WTC11 (cell line): Measurements from ENCODE around the gene INAFM2. TPM values are rescaled to one million over a fixed set of nuclear protein-coding genes. Genes with fewer than 3 reads are reported as not detected.
A peak's percentile ranks its signal among the peaks of the same experiment; 100 is the strongest.

ENCODE experiments used
- ATAC-seq: fragments of 200-7000 bp; cut with Tn5 transposase; 2 replicates; pipeline ENCODE4 v1.10.0; 2021; ENCODE audit warnings: mild to moderate bottlenecking, moderate library complexity
- CTCF ChIA-PET: fragments of 300-600 bp; sonication (Branson Sonifier 250); formaldehyde crosslinking; loops from one replicate; lab custom pipeline; 2021; ENCODE audit warnings: antibody characterized with exemption; lab: Charles Lee
- POLR2A ChIA-PET: fragments of 350-600 bp; sonication (Branson Sonifier 250); formaldehyde crosslinking; loops from one replicate; lab custom pipeline; 2021; ENCODE audit warnings: antibody characterized with exemption; lab: Charles Lee
- DNase-seq: peaks from one replicate; pipeline ENCODE4 v3.0.0; 2021; ENCODE audit warnings: low spot score
- H3K27ac Mint-ChIP-seq: 2 replicates; pipeline ENCODE4 v1.8.0; 2021; ENCODE audit warnings: mixed read lengths
- H3K27me3 Mint-ChIP-seq: 2 replicates; pipeline ENCODE4 v1.8.0; 2021; ENCODE audit warnings: low read depth, mild to moderate bottlenecking, moderate library complexity, mixed read lengths
- H3K36me3 Mint-ChIP-seq: 2 replicates; pipeline ENCODE4 v1.8.0; 2021; ENCODE audit warnings: mixed read lengths
- H3K4me1 Mint-ChIP-seq: 2 replicates; pipeline ENCODE4 v1.8.0; 2022; ENCODE audit warnings: mixed read lengths
- H3K4me3 Mint-ChIP-seq: 2 replicates; pipeline ENCODE4 v1.8.0; 2021; ENCODE audit warnings: mild to moderate bottlenecking, moderate library complexity, mixed read lengths
- H3K9me3 Mint-ChIP-seq: 2 replicates; pipeline ENCODE4 v1.8.0; 2021; ENCODE audit warnings: mixed read lengths
- ARID4B ChIP-seq: sonication (generic); formaldehyde crosslinking; IDR thresholded peaks from 2 replicates; pipeline ENCODE4 v1.8.0; 2023; ENCODE audit warnings: missing genetic modification reagents, mild to moderate bottlenecking, borderline replicate concordance
- MAX ChIP-seq: sonication (generic); formaldehyde crosslinking; IDR thresholded peaks from 2 replicates; pipeline ENCODE4 v1.8.0; 2022; ENCODE audit warnings: mild to moderate bottlenecking, missing genetic modification reagents
- NR2C2 ChIP-seq: sonication (generic); formaldehyde crosslinking; IDR thresholded peaks from 2 replicates; pipeline ENCODE4 v1.8.0; 2022; ENCODE audit warnings: mild to moderate bottlenecking, missing genetic modification reagents
- PRDM15 ChIP-seq: sonication (generic); formaldehyde crosslinking; IDR thresholded peaks from 2 replicates; pipeline ENCODE4 v1.8.0; 2022; ENCODE audit warnings: missing genetic modification reagents
- PRRX2 ChIP-seq: fragments of 250-450 bp; sonication (Bioruptor Pico); IDR thresholded peaks from 2 replicates; pipeline ENCODE4 v1.8.0; 2021; ENCODE audit warnings: mild to moderate bottlenecking
- USF2 ChIP-seq: sonication (generic); formaldehyde crosslinking; IDR thresholded peaks from 2 replicates; pipeline ENCODE4 v1.8.1; 2023; ENCODE audit warnings: mild to moderate bottlenecking, missing genetic modification reagents, moderate library complexity
- ZBTB43 ChIP-seq: sonication (generic); formaldehyde crosslinking; IDR thresholded peaks from 2 replicates; pipeline ENCODE4 v1.8.1; 2023; ENCODE audit warnings: mild to moderate bottlenecking, missing genetic modification reagents
- total RNA-seq: library from RNA; stranded (reverse); gene quantifications from 3 replicates; pipeline ENCODE4 v1.2.3, GENCODE V29; 2021

INAFM2 gene
- total RNA-seq, 1 experiment from 2014 or later: 34.2 TPM

GRCh38 chr15:40336744-40337122 is 13.2 kb downstream of the INAFM2 start:
- Mint-ChIP-seq H3K27ac (no peak overlapping the region), H3K36me3 (no peaks in the 10 kb centered on the region), H3K4me3 (no peak overlapping the region), H3K27me3 (peaks cover 5% of the 10 kb centered on the region), H3K4me1 (peaks cover 42% of the 10 kb centered on the region), H3K9me3 (no peaks in the 10 kb centered on the region)
- DNase-seq: peak; percentile 69
- TF ChIP-seq ARID4B: no peak
- no peak for TF ChIP-seq PRDM15 (CRISPR knock-in tag)
- no peak for TF ChIP-seq NR2C2 (CRISPR knock-in tag)
- no peak for TF ChIP-seq USF2 (CRISPR knock-in tag)
- TF ChIP-seq ZBTB43 (CRISPR knock-in tag): no peak
- ATAC-seq: peak; percentile 29
- POLR2A ChIA-PET: interaction anchor here (1.6 to 2.8 kb wide), 2 partner anchors 8 to 14 kb away, joined by 6 to 10 read pairs; partner anchors contain the start of gene INAFM2
- CTCF ChIA-PET: interaction anchor here (0.6 to 9.6 kb wide), 42 partner anchors 8 to 557 kb away, joined by 3 to 264 read pairs (median 11); partner anchors contain the start of genes BAHD1, DISP2, INAFM2 and IVD

GRCh38 chr15:40337597-40337996 is 14.1 kb downstream of the INAFM2 start:
- H3K36me3 Mint-ChIP-seq: no peaks in the 10 kb centered on the region
- ATAC-seq: peak; percentile 4
- no peaks in the 10 kb centered on the region for H3K9me3 Mint-ChIP-seq
- ChIA-PET POLR2A (interaction anchor here (1.6 to 2.8 kb wide), 3 partner anchors 9 to 84 kb away, joined by 6 to 10 read pairs (median 6); partner anchors contain the start of gene INAFM2), CTCF (interaction anchor here (0.6 to 9.6 kb wide), 47 partner anchors 9 to 556 kb away, joined by 3 to 264 read pairs (median 8); partner anchors contain the start of genes BAHD1, DISP2, INAFM2 and IVD)
- peaks cover 42% of the 10 kb centered on the region for H3K4me1 Mint-ChIP-seq
- no peak for DNase-seq
- no peak overlapping the region for H3K27ac Mint-ChIP-seq
- H3K4me3 Mint-ChIP-seq: no peak overlapping the region
- TF ChIP-seq PRRX2 (no peak), ZBTB43 (CRISPR knock-in tag) (no peak), MAX (CRISPR knock-in tag) (0 out of 2 replicates have a peak, but pooled peaks have one; percentile 12)
- TF ChIP-seq, all 79 proteins: peak for 1
- peaks cover 5% of the 10 kb centered on the region for H3K27me3 Mint-ChIP-seq
